ENCODE data around the gene NCKAP5L. TPM values are rescaled to one million over a fixed set of nuclear protein-coding genes. Genes with fewer than 3 reads are reported as not detected.
"Not testable (repeated sequence)": the region's sequence is repeated elsewhere in the genome, so short reads cannot be mapped to it uniquely, and the experiment has no call there.

Gene NCKAP5L
- total RNA-seq, 2 donors from 2014 or later: 16.2 to 22.4 TPM

DNA sequence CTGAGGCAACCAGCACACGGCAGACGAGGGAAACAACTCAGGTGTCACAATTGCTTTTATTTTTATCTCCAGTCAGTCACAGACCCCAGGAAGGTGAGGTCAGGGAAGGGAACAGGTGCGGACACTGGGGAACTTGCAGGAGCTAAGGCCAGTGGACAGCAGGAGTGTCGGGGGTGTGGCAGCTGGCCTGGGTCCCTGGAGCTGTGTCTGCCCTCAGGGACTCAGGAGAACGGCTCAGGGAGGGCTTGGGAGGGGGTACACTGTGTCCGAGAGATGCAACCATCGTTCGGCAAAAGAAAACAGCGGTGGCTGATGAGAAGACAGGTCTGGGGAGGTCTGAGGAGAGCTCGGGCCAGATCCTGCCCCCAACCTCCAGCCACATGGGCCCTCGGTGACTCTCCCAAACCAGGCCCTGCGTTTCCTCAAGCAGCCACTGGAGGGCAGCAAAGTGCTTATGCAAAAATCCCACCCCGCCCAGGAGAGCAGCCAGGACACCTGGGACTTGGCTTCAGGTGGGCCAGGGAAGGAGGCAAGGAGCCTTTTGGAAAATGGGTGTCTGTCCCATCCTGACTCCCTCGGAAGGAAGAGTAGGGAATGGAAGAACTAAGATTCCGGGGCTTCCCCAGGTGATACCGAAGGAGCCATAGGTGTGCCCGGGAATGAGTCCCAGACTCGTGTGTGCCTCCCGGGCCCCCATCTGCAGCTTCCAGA, 38.8 kb upstream of the NCKAP5L start:
- intact Hi-C loops (cut with DNase I): loop anchor here in 1 of 2 donors (10.0 kb wide), 1 partner anchor 188 kb away; the partner anchor contains the start of gene ASIC1
- peak; percentile 91 for DNase-seq (ENCODE audit: low spot score)

DNA sequence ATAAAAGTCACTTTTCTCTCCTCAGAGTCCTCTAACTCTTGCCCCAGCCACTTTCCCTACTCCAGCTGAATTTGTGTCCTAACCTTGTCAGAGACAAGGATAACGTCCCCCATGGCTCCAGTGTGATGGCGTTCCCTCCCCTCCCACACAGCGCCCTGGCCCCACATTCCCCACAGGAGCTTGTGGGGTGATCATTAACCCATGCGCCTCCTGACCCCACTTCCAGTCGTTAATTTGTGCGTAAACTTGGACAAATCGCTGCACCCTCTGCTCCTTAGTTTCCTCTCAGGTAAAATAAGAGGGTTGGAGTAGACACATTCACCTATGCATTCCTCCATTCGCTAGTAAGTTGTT, 37.5 kb upstream of the NCKAP5L start:
- DNase-seq (ENCODE audit: low spot score): no peak
- intact Hi-C loops (cut with DNase I): loop anchor here in 1 of 2 donors (10.0 kb wide), 1 partner anchor 189 kb away; the partner anchor contains the start of gene ASIC1

DNA sequence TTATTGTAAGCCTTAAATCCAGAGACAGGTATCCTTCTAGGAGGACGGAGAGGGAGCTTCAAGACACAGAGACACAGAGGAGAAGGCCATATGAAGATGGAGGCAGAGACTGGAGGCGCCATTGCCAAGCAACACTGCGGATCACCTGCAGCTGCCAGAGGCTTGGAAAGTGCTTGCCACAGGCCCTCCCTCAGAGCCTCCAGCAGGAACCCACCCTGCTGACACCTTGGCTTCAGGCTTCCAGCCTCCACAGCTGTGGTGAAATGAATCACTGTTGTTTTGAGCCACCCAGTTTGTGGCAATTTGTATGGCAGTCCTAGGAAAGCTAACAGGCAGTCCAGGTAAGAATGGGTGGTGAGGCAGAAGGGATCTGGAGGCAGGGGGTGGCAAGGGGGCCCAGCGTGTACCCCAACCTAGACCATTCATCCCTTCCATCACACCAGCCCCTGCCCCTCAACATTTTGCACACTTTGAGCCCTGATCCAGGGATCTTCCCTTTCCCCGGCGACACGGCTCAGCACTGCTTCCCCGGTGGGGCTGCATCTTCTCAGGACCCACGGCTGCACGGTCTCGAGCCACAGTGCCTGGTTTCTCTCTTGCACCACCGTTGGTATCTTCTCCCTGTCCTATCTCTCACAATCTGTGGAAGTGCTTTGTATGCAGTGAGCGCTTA, 37.0 kb upstream of the NCKAP5L start:
- DNase-seq (ENCODE audit: low spot score): peak; percentile 74
- intact Hi-C loops (cut with DNase I): loop anchor here in 1 of 2 donors (10.0 kb wide), 1 partner anchor 190 kb away; the partner anchor contains the start of gene ASIC1

DNA sequence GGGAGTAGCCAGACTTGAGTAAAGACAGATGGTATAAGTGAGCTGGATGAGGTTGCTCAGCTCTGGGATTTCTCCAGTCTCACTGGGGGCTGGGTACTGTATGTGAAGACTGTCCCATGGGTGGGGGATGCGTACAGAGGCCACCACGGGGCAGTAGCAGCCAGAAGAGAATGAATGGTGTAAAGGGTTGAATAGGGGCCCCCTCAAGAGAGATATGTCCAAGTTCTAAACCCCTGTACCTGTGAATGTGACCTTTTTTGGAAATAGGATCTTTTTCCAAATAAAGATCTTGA, 36.5 kb upstream of the NCKAP5L start:
- intact Hi-C loops (cut with DNase I): loop anchor here in 1 of 2 donors (10.0 kb wide), 1 partner anchor 190 kb away; the partner anchor contains the start of gene ASIC1
- DNase-seq (ENCODE audit: low spot score): no peak

DNA sequence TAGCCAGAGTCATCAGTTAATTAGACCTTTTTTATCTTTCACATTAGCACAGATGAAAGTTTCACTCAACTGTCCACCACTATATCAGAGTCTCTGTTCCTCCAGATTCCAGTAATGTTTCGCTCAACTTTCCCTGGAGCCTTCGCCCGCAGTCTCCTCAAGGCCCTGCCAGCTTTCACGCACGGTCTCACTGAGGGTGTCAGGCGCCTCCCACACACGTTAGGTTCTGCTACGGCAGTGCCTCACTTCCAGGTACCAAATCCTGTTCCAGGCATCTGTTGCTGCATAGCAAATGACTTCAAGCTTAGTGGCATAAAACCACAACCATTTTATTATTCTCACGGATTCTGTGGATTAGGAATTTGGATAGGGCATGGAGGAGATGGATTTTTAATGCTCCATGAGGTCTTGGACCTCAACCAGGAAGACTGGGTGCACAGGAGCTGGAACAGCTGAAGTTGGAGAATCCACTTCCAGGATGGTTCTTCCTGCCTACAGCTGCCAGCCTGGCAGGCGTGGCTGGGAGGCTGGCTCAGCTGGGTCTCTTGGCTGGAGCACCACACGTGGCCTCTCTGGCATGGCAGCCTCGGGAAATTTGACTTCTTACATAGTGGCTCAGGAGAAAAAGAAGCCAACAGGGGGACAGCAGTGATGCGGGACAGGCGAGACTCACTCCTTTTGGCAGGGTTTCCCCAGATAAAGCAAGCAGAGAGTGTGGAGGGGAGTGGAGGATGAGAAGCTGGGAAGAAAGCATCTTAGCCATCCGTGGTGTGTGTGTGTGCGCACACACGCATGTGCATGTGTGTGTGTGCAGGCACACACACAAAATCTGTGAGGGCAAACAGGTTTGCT, 36.0 kb upstream of the NCKAP5L start:
- intact Hi-C loops (cut with DNase I): loop anchor here in 1 of 2 donors (10.0 kb wide), 1 partner anchor 191 kb away; the partner anchor contains the start of gene ASIC1
- DNase-seq (ENCODE audit: low spot score): peak; percentile 31

DNA sequence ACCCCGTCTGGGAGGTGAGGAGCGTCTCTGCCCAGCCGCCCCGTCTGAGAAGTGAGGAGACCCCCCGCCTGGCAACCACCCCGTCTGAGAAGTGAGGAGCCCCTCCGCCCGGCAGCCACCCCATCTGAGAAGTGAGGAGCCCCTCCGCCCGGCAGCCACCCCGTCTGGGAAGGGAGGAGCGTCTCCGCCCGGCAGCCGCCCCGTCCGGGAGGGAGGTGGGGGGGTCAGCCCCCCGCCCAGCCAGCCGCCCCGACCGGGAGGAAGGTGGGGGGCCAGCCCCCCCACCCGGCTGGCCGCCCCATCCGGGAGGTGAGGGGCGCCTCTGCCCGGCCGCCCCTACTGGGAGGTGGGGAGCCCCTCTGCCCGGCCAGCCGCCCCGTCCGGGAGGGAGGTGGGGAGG, 32.7 kb upstream of the NCKAP5L start:
- DNase-seq (ENCODE audit: low spot score): not testable (repeated sequence)
- intact Hi-C loops (cut with DNase I): loop anchor here in 1 of 2 donors (10.0 kb wide), 1 partner anchor 194 kb away; the partner anchor contains the start of gene ASIC1

DNA sequence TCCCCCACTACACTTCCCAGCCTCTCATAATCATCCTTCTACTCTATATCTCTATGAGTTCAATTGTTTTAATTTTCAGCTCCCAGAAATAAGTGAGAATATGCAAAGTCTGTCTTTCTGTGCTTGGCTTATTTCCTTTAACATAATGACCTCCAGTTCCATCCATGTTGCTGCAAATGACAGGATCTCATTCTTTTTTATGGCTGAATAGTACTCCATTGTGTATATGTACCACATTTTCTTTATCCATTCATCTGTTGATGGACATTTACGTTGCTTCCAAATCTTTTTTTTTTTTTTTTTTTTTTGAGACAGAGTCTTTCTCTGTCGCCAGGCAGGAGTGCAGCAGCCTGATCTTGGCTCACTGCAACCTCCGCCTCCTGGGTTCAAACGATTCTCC, 27.7 kb upstream of the NCKAP5L start:
- DNase-seq (ENCODE audit: low spot score); intact Hi-C loops (cut with DNase I): not testable (repeated sequence)

DNA sequence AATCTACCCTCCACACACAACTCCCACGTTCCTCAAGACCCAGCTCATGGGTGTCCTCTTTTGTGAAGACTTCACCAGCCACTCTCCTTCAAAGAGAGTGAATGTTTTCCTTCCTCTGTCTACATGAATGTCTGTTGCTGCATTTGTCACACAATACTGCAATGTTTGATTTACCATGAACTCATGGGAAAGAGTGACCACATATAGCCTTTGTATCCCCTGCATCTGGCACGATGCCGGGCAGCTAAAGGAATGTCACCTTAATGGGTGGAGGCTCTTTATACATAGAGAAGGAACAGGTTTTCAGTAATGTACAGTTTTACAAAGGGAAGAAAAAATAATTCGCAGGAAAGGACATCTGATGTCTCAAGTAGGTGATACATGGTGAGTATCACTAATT, 26.8 kb upstream of the NCKAP5L start:
- intact Hi-C loops (cut with DNase I): no loop called here
- no peak for DNase-seq (ENCODE audit: low spot score)

DNA sequence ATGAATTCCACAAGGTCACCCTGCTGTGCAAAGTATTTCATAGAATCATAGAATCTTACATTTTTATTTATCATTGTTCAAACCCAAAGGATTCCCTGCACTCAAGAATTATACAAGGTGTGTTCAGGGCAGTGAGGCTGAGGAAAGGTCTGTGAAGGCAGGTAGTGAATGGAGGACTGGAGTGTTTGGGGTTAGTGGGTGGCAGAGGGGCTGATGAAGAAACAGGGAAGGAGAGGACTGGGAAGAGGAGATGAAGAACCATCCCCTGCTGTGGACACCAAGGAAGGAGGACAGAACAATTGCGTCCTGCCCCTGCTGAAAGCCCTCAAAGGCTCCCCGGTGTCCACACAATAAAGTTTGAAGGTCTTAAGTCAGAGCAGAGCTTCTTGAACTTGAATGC, 25.5 kb upstream of the NCKAP5L start:
- DNase-seq (ENCODE audit: low spot score): no peak
- intact Hi-C loops (cut with DNase I): no loop called here

DNA sequence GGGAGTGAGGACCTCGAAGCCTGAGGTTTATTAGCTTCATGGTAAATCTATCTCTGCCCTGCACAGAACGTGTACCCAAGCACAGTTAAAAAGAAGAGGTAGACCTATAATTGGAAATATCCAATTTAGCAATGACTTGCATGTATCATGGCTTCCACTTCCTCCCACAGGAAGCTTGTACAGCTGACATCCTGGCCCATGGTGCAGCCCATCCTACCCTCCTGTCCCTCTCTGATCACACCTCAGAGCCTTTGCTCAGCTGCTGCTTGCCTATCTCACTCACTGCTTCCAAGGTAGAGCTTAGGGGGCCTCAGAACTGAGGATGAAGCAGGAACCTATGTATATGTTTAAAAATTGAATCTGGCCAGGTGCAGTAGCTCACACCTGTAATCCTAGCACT, 18.9 kb upstream of the NCKAP5L start:
- DNase-seq (ENCODE audit: low spot score): no peak
- intact Hi-C loops (cut with DNase I): no loop called here

DNA sequence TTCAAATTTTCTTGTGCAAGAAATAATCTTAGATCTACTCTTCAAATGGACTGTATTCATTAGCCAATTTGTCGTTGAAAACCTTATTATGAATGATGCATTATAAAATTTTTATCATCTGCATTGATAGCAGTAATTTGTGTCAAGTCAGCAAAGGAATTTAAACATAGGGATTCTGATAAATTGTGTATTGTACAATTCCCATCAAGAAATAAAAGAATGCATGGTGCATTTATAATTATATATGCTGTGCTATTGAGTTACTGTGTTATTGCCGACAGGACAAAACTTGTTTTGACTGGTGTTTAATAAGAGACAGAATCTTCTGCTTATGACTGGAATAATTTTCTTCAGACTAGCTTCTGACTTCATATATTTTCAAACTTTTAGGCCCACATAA, 17.8 kb upstream of the NCKAP5L start:
- intact Hi-C loops (cut with DNase I): no loop called here
- DNase-seq (ENCODE audit: low spot score): no peak

DNA sequence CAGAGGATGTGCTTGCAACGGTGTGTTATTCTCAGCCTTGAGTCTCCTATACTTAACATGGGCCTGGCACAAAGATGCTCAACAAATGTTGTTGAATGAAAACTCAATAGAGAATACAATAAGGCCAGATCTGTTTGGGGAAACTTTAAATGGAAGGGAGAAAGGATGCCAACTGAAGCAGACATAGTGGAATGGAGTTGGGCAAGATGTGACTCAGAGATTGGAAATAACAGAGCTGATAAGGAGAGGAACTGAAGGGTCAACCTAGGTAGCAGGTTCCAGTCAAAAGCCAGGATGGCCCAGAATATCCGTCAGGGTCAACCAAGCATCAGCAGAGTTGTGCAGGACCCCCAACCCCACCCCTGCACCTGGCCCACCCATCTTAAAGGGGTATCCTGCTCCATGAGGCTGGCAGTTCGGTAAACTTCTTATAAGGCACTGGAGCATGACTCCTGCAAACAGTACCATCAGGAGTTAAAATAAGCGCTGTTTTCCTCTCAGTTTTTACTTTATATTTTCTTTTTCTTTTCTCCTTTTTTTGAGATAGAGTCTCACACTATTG, 15.7 kb upstream of the NCKAP5L start:
- intact Hi-C loops (cut with DNase I): loop anchor here in 1 of 2 donors (2.0 to 5.0 kb wide), 2 partner anchors 15 to 67 kb away; partner anchors contain the start of gene NCKAP5L
- DNase-seq (ENCODE audit: low spot score): no peak

DNA sequence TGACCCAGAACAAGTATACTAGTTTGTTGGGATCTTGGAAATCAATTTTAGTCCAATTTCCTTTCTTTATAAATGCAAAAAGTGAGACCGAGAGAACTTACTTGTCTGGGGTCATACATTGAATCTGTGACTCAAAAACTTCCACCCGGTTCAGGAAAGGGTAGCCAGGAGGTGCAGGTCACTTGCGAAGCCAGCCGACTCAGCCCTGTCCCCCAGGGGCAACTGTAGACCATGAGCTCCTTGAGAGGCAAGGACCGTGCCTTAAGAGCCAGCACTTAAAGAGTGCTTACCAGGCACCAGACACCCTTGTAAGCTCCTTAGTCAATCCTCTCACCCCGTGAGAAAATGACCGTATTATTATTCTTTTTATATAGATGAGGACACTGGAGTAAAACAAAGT, 15.2 kb upstream of the NCKAP5L start:
- intact Hi-C loops (cut with DNase I): loop anchor here in 1 of 2 donors (2.0 to 5.0 kb wide), 2 partner anchors 15 to 66 kb away; partner anchors contain the start of gene NCKAP5L
- DNase-seq (ENCODE audit: low spot score): no peak

DNA sequence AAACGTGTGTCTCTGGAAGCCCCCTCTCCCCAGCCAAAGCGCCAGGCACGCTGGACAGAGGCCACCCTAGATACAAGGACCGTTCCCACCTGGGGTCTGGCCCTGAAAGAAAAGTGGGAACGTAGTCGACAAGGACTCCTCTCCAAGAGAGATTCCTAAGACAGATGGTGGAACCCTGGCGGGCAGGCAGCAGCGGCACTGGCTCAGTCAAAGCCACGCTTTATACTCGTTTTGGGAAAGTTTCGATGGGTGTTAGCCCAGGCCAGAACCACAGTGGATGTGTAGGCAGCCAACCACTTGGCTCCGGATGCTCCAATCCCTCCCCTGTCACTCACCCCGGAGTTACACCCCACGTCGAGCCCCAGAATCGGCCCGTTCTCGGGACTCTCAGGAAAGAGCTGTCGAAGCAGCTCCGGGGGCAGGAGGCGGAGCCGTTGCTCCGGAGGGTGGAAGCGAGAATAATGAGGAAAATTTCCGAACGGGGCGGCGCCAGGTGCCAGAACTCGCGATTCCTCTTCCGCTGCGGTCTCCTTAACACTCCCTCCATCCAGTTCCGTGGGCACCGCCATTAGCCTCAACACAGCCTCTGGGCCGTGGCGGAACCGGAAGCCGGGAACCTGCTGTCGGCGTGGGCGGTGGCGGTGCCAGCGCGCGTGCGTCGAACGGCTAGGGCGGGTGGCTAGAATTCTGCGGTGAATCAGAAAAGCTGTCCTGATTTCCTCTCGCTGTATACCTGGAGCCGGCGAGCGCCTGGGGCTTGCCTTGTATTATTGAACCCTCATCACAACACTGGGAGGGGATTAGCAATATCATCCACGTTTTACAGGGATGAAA, 14.5 kb upstream of the NCKAP5L start, which contains the start of gene BCDIN3D:
TSS of gene BCDIN3D (minus strand) at position 588 of the 834 bp plus-strand sequence. CDS start at position 569, 19 bp downstream.
- intact Hi-C loops (cut with DNase I): loop anchor here in 1 of 2 donors (2.0 to 5.0 kb wide), 2 partner anchors 14 to 65 kb away; partner anchors contain the start of gene NCKAP5L
- DNase-seq (ENCODE audit: low spot score): peak; percentile 98

DNA sequence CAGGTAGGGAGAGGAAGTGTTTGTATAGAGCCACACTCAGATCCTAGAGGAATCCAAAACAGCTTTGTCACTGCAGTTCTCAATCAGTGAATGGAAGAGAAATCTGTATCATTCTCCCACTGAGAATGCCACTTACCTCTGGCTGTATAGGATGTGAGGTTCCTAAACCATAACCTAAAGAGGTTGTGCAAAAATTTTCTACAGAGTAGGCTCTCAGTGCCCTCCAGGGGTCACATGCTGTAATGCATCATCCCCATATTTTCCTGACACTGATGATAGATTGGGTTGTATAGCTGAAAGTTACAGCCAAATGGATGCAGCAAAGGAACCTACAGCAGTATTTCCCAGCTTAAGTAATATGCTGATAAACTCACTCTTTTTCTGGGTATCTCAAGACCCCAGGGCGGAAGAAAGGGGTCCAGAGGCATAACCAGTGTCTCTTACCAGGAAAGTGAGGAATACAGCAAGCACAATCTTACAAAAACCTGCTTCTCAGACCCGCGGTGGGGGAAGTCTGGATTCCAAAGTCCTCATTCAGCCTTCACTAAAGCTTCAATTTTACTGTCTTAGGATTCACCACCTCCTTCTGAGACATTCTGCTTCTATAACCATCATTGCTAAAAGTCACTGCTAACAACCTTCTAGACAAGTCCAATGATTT, 10.9 kb upstream of the NCKAP5L start:
- intact Hi-C loops (cut with DNase I): no loop called here
- DNase-seq (ENCODE audit: low spot score): no peak

DNA sequence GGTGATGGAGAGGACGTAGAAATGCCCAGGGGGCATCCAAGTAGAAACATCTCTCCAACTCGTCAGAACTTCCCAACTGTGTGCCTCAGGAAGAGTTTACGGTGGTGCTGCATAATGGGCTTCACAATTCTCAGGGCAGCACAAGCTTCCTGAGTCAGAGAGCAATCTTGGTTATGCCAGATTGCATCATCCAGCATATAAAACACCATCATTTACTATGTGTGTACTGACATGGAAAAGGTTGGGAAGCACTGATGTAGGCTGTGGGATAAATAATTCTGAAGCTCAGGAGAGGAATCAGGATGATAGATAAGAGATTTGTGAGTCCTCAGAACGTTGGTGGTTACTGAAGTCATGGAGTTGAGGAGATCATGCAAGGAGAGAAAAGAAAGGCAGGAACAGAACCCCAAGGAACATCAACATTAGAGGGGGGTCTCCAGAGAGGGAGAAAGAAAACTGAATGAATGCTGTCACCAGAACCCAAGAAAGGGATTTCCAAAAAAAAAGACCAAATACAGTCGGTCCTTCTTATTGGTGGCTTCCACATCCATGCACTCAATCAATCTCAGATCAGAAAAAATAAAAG, 4.7 kb upstream of the NCKAP5L start:
- no peak for DNase-seq (ENCODE audit: low spot score)
- intact Hi-C loops (cut with DNase I): no loop called here

DNA sequence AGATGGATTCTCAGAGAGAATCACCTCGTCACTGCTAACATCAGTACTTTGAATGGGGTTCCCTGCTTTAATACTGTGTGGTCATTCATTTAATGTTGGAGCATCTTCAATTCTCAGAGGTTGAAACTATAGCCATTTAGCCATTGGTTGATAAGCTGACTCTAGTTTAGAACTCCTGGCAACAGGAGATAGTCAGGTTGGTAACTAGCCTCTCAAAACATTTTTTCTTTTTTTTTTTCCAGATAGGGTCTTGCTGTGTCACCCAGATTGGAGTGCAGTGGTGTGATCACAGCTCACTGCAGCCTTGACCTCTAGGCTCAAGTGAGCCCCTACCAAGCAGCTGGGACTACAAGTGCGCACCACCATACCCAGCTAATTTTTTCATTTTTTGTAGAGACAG, 3.5 kb upstream of the NCKAP5L start:
- intact Hi-C loops (cut with DNase I): no loop called here
- DNase-seq (ENCODE audit: low spot score): no peak

Data from posterior vena cava (tissue), 2 donors.